ENCODE measurements around the gene ZNF789. TPM values are rescaled to one million over a fixed set of nuclear protein-coding genes. Genes with fewer than 3 reads are reported as not detected.

Gene ZNF789
- total and polyA plus RNA-seq, 10 of the 15 experiments (the other 5 are each of a cell fraction or from before 2014, with no cell fraction given) = 5.6 to 44.6 (median 21.3) TPM

GRCh38 chr7:99472561-99473314 lies at the start of gene ZNF789 (continued):
- TF ChIP-seq RELA (IDR thresholded peaks at IDR 0.05; ENCODE audit: borderline replicate concordance, partially characterized antibody) (peak; percentile 22), KAT2A (conservative IDR thresholded peaks at IDR 0.05; ENCODE audit: control insufficient read depth, low read depth, low read length) (no peak), SMAD1 (IDR thresholded peaks at IDR 0.05; ENCODE audit: low read depth, partially characterized antibody) (no peak), NFIC (IDR thresholded peaks at IDR 0.05; ENCODE audit: low read depth, low read length) (no peak), ZBTB4 (CRISPR knock-in tag; IDR thresholded peaks at IDR 0.05) (peak; percentile 93), RB1 (IDR thresholded peaks at IDR 0.05; ENCODE audit: borderline replicate concordance) (peak; percentile 74; the same call in 1 of the 2 replicates), MTA3 (IDR thresholded peaks at IDR 0.05; ENCODE audit: borderline replicate concordance, low read length) (no peak), EGR1 (IDR thresholded peaks at IDR 0.05; ENCODE audit: borderline replicate concordance in 1 of 2, low read depth in 2 of 2, low read length in 2 of 2) (peak in 1 of 2 experiments; percentile 55; a peak in 1 of 3 replicates), NRF1 (conservative IDR thresholded peaks at IDR 0.05; ENCODE audit: low read depth, low read length) (0 out of 2 replicates have a peak, but pooled peaks have one; percentile 19), IKZF2 (IDR thresholded peaks at IDR 0.05) (no peak), SKIL (IDR thresholded peaks at IDR 0.05; ENCODE audit: low read depth, poor library complexity, severe bottlenecking) (no peak), ZNF274 (IDR thresholded peaks at IDR 0.05; ENCODE audit: insufficient read depth, insufficient read length) (no peak), REST (IDR thresholded peaks at IDR 0.05; ENCODE audit: low read depth, low read length) (no peak)
- TF ChIP-seq, protein P1, sequence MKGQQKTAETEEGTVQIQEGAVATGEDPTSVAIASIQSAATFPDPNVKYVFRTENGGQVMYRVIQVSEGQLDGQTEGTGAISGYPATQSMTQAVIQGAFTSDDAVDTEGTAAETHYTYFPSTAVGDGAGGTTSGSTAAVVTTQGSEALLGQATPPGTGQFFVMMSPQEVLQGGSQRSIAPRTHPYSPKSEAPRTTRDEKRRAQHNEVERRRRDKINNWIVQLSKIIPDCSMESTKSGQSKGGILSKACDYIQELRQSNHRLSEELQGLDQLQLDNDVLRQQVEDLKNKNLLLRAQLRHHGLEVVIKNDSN (IDR thresholded peaks at IDR 0.05; ENCODE audit: borderline replicate concordance, extremely low read length, insufficient read depth, low read depth, low read length) = peak; percentile 92
- TF ChIP-seq, protein P2, sequence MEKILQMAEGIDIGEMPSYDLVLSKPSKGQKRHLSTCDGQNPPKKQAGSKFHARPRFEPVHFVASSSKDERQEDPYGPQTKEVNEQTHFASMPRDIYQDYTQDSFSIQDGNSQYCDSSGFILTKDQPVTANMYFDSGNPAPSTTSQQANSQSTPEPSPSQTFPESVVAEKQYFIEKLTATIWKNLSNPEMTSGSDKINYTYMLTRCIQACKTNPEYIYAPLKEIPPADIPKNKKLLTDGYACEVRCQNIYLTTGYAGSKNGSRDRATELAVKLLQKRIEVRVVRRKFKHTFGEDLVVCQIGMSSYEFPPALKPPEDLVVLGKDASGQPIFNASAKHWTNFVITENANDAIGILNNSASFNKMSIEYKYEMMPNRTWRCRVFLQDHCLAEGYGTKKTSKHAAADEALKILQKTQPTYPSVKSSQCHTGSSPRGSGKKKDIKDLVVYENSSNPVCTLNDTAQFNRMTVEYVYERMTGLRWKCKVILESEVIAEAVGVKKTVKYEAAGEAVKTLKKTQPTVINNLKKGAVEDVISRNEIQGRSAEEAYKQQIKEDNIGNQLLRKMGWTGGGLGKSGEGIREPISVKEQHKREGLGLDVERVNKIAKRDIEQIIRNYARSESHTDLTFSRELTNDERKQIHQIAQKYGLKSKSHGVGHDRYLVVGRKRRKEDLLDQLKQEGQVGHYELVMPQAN (conservative IDR thresholded peaks at IDR 0.05) = peak; percentile 92
